ES-I3 (cell line): ENCODE data around the gene AGER.
A peak's percentile ranks its signal among the peaks of the same experiment; 100 is the strongest.
"Not testable (repeated sequence)": the region's sequence is repeated elsewhere in the genome, so short reads cannot be mapped to it uniquely, and the experiment has no call there.

ENCODE experiments used
- H3K36me3 ChIP-seq: 2 replicates; pipeline ENCODE4 v1.6.1; 2013; ENCODE audit warnings: mild to moderate bottlenecking, low read length, control low read depth, moderate library complexity; ENCODE audit not compliant: insufficient read depth
- H3K4me1 ChIP-seq: 2 replicates; pipeline ENCODE4 v1.6.1; 2013; ENCODE audit warnings: mild to moderate bottlenecking, control low read depth, low read length; ENCODE audit not compliant: insufficient read depth
- H3K9ac ChIP-seq: 2 replicates; pipeline ENCODE4 v1.6.1; 2013; ENCODE audit warnings: low read depth, mild to moderate bottlenecking, low read length, moderate library complexity
- H3K9me3 ChIP-seq: 2 replicates; pipeline ENCODE4 v1.6.1; 2013; ENCODE audit warnings: mild to moderate bottlenecking, low read length, moderate library complexity; ENCODE audit not compliant: control insufficient read depth, insufficient read depth

Gene AGER

GRCh38 chr6:32211432-32211831 is 27.4 kb upstream of the AGER start:
- H3K4me1 ChIP-seq, H3K9ac ChIP-seq, H3K36me3 ChIP-seq, H3K9me3 ChIP-seq: not testable (repeated sequence)

- no peaks in the 10 kb centered on the region for H3K36me3 ChIP-seq
- no peak overlapping the region for H3K9ac ChIP-seq
- no peaks in the 10 kb centered on the region for H3K9me3 ChIP-seq
- no peaks in the 10 kb centered on the region for H3K4me1 ChIP-seq
These were observed 26.1 kb upstream of the AGER start for GRCh38 chr6:32210191-32210601.

- H3K4me1 ChIP-seq, result no peaks in the 10 kb centered on the region
- no peaks in the 10 kb centered on the region for H3K9me3 ChIP-seq
- no peaks in the 10 kb centered on the region for H3K36me3 ChIP-seq
- no peak overlapping the region for H3K9ac ChIP-seq
These were observed 24.9 kb upstream of the AGER start for GRCh38 chr6:32208996-32209395.

DNA sequence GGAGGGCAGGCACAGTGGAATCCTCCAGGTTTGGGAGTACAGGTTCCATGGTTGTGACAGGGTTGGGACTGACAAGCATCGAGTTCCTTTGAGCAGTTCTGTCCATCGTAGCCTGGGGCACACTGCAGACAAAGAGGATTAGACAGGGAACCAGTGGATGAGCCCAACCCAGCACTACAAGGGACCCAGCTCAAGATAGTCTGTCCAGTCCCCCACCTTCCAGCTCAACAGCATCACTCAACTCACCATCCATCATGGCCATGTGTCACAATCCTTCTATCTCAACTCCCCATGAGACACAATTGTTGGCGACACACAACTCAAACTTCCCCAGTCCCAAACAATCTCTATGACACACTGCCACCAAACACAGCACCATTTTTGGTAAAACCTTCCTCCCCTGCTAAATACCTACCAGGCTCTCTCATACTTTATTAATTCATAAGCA is 20.2 kb upstream of the AGER start:
- Histone ChIP-seq H3K9ac (no peak overlapping the region), H3K9me3 (no peaks in the 10 kb centered on the region), H3K36me3 (no peaks in the 10 kb centered on the region), H3K4me1 (no peaks in the 10 kb centered on the region)

DNA sequence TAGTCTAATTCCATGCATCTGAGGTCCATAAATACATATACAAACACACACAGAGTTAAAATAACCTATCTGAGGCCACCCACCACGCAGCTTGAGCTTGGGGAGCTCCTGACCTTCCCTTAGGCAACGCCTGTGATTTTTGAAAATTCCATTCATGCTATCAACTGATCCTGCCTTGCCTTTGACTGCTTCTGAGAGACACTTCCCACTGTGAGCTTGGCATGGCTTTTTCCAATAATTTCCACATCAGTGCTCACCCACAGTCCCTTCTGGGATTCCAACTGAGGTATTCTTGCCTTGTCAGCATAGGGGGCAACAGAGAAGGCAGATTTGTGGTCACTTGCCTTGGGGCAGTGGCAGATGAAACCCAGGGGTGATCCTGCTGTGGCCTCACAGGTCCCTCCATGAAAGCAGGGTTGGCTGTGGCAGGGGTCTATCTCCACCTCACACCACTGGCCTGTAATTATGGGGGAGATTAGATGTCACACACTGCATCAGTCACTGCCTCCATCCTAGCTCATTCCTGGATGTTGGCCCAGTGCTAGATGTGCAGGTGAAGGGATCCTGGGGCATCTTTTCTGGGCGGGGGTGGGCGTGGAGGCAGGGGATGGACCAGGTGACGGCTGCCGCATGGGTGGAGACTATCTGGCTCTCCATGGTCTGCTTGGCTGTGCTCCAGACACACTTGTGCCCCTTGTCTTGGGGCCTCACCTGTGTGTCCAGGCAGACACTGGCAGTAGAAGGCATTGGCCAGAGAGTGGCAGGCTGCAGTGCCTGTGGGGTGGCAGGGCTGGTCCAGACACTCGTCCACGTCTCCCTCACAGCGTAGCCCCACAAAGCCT is 19.6 kb upstream of the AGER start:
- Histone ChIP-seq H3K36me3 (no peaks in the 10 kb centered on the region), H3K9ac (no peak overlapping the region), H3K4me1 (no peaks in the 10 kb centered on the region), H3K9me3 (no peaks in the 10 kb centered on the region)

DNA sequence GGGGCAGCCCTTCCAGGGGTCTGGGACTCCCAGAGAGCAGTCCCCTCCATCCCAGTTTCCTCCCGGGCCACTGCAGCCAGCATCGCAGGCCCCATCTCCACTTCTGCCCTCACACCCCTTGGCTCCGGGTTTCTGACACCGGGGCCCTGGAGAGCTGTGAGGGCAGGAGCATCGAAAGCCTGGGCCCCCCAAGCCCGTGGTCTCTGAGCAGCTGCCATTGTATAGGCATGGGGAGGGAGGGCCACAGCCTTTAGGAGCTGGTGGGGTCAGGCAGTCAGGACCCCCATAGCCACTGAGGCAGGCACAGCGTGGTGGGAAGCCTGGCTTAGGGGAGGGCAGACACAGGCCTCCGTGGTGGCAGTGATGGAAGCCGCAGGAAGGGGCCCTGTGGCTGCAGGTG is 18.1 kb upstream of the AGER start:
- no peaks in the 10 kb centered on the region for H3K36me3 ChIP-seq
- H3K4me1 ChIP-seq, result no peaks in the 10 kb centered on the region
- no peak overlapping the region for H3K9ac ChIP-seq
- H3K9me3 ChIP-seq, result no peaks in the 10 kb centered on the region

- Histone ChIP-seq H3K4me1 (no peaks in the 10 kb centered on the region), H3K36me3 (no peaks in the 10 kb centered on the region), H3K9me3 (no peaks in the 10 kb centered on the region), H3K9ac (no peak overlapping the region)
These were observed 16.8 kb upstream of the AGER start for GRCh38 chr6:32200711-32201475.

DNA sequence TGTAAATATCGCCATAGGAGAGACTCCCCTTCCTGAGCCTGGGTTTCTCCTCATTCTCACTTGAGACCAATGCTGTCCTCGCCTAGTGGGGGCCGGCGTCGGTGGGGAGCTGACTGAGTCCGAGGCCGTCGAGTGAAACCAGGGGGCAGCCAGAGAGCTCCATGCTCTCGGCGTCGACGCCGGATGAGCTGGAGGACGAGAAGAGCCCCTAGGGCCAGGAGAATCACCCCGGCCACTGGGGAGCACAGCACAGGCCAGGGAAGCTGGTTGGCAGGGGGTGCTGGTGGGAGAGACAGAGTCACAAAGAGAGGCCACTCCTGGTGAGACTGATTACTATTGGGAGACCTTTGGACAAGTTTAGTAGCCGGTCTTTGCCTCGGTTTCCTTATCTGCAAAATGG is 14.8 kb upstream of the AGER start:
- no peak overlapping the region for H3K9ac ChIP-seq
- H3K4me1 ChIP-seq, result peaks cover 10% of the 10 kb centered on the region; the same call in 1 of the 2 replicates
- H3K9me3 ChIP-seq, result no peaks in the 10 kb centered on the region
- H3K36me3 ChIP-seq, result no peaks in the 10 kb centered on the region

- Histone ChIP-seq H3K4me1 (peaks cover 12% of the 10 kb centered on the region; the same call in 1 of the 2 replicates), H3K36me3 (no peaks in the 10 kb centered on the region), H3K9ac (no peak overlapping the region), H3K9me3 (no peaks in the 10 kb centered on the region)
These were observed 14.3 kb upstream of the AGER start for GRCh38 chr6:32198345-32198696.

- peaks cover 15% of the 10 kb centered on the region for H3K4me1 ChIP-seq
- no peaks in the 10 kb centered on the region for H3K36me3 ChIP-seq
- H3K9me3 ChIP-seq, result no peaks in the 10 kb centered on the region
- peak overlapping the region; percentile 68 for H3K9ac ChIP-seq
These were observed 12.9 kb upstream of the AGER start for GRCh38 chr6:32196682-32197616.

- H3K36me3 ChIP-seq, result no peaks in the 10 kb centered on the region
- no peaks in the 10 kb centered on the region for H3K9me3 ChIP-seq
- peaks cover 24% of the 10 kb centered on the region for H3K4me1 ChIP-seq
- peak overlapping the region; percentile 68 for H3K9ac ChIP-seq
These were observed 12.0 kb upstream of the AGER start for GRCh38 chr6:32195902-32196681.

DNA sequence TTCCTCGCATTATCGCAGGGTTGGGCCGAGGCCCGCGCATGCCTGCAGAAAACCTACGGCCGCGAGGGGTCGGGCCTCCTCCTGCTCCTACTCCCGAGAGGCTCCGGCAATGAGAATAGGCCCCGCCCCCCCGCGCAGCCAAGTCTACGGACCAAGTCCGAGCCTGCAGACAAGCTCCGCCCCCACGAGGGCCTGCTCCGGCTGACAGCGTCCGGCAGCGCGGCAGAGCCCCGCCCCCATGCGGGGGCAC is 11.5 kb upstream of the AGER start:
- peaks cover 28% of the 10 kb centered on the region for H3K4me1 ChIP-seq
- no peaks in the 10 kb centered on the region for H3K36me3 ChIP-seq
- peak overlapping the region; percentile 68; the same call in 1 of the 2 replicates for H3K9ac ChIP-seq
- H3K9me3 ChIP-seq, result no peaks in the 10 kb centered on the region

- H3K4me1 ChIP-seq, result peaks cover 28% of the 10 kb centered on the region
These were observed 11.0 kb upstream of the AGER start for GRCh38 chr6:32194825-32195651.

More at GRCh38 chr6:32194825-32195651, 11.0 kb upstream of the AGER start:
- Histone ChIP-seq H3K9me3 (no peaks in the 10 kb centered on the region), H3K9ac (peak overlapping the region; percentile 71), H3K36me3 (no peaks in the 10 kb centered on the region)
